Umbilical cord (tissue), 2 donors: ENCODE measurements around the gene SCGB1A1. TPM values are rescaled to one million over a fixed set of nuclear protein-coding genes. Genes with fewer than 3 reads are reported as not detected.
"Not testable (repeated sequence)": the region's sequence is repeated elsewhere in the genome, so short reads cannot be mapped to it uniquely, and the experiment has no call there.

Source experiments
- DNase-seq: peaks from one replicate; pipeline ENCODE4 v3.0.0-alpha.2; 2015; ENCODE audit warnings: low spot score
- total RNA-seq: library from RNA; depleted of rRNA; stranded (reverse); fragments of >200 nt; gene quantifications from one replicate; pipeline ENCODE4 v1.2.3, GENCODE V29; 2014; ENCODE audit warnings: low replicate concordance; ENCODE audit not compliant: insufficient read depth

The SCGB1A1 gene
- total RNA-seq: not detected

DNA sequence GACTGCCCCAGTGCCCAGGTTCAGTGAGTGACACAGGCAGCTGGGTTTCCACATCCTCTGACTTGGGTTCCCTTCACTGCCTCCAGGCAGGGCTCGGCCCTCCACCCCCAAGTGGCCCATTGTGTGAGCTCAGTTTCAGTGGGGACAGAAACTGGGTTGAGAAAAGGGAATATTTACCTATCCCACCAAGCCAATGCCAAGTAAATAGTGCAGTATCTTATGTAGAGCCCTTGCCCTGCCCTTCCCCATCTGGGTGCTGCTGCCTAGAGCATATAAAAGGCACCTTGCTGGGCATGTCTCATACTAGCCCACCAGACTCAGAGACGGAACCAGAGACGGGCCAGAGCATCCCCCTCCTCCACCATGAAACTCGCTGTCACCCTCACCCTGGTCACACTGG lies at the start of gene SCGB1A1:
Gene SCGB1A1 (plus strand): TSS at position 301 of the 400 bp plus-strand sequence. CDS start 63 bp downstream, at position 364.
- no peak for DNase-seq

DNA sequence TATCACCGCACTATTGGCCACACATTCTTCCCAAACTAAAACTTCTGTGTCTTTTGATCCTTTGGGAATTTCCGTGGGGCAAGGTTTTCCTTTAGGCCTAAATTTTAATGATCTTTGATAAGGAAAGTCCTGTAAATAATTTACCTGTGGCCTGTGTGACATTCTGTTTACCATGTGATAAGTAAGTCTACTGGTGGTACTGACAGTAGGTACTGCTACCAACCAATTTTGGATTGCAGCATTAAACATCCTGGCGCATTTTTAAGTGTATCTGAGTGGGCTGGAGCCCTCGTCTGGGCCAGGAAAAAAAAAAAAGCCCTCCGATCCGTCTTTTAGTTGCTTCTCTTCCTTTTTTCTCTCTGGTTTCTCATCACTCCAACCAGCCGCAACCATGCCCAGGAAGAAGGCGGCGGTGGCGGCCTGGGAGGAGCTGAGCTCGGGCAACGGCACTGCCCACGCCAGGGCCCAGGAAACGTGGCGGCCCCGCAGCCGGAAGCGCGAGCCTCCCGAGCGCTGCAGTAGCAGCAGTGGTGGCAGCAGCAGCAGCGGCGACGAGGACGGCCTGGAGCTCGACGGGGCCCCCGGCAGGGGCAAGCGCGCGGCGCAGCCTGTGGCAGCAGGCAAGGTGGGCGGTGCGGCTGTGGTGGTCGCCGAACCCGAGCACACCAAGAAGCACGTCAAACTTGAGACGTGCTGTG lies 47.9 kb upstream of the SCGB1A1 start:
- DNase-seq: no peak

DNA sequence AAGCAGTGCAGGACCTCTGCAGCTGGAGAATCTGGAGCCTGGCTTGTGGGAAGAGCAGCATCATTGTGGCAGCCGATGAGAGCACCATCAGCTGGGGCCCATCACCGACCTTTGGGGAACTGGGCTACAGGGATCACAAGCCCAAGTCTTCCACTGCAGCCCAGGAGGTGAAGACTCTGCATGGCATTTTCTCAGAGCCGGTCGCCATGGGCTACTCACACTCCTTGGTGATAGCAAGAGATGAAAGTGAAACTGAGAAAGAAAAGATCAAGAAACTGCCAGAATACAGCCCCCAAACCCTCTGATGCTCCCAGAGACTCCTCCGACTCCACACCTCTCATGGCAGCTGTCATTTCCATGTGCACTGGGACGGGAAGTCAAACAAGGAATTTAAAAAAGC lies 46.0 kb upstream of the SCGB1A1 start:
- DNase-seq: no peak

DNA sequence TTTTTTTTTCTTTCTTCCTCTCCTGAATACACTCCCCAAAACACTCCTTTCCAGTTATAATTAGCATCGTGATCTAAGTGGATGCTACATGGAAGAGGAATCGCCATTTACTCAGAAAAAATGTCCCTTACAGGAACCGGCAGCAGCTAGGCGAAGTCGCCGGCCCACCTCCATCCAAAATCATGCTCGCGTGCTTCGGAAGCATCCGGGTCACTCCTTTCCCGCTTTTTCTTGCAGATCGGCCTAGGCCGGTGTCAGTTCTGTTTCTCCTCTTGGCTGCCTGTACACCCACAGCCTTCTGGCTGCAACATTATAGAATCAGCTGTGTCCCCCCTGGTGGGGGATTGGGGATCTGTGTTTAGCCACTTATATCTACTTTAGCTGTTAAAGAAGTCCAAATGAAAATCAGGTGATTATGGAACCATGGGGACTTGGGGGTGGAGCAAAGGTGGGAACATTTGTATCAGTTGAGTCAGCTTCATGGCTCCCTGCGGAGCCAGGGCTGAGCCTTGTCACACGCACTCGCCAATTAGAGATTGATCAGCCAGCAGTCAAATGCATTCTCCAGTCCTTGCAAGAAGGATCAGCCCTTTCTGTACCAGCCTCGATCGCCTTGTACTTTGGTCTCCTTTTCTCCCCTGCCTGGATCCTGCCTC lies 45.2 kb upstream of the SCGB1A1 start:
- DNase-seq: no peak

GRCh38 chr11:62374801-62375200 lies 44.0 kb upstream of the SCGB1A1 start:
- no peak for DNase-seq

DNA sequence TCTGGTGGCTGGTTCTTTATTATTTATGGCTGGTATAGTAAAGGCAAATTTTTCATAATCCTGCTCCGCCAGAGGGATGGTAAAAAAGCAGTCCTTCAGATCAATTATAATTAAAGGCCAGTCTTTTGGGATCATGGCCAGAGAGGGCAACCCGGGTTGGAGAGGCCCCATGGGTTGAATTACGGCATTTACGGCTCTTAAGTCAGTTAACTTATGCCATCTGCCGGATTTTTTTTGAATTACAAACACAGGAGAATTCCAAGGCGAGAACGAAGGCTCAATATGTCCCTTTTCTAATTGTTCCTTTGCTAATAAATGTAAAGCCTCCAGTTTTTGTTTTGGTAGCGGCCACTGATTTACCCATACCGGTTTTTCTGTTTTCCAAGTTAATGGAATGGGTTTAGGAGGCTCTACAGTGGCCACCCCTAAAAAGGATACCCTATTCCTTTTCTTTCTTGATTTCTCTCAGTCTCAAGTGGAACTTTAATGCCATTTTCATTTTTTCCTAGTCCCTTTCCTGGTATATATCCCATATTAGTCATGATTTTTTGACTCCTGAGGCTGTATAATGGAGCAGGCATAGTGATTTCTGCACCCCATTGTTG lies 40.3 kb upstream of the SCGB1A1 start:
- peak; percentile 63 for DNase-seq

DNA sequence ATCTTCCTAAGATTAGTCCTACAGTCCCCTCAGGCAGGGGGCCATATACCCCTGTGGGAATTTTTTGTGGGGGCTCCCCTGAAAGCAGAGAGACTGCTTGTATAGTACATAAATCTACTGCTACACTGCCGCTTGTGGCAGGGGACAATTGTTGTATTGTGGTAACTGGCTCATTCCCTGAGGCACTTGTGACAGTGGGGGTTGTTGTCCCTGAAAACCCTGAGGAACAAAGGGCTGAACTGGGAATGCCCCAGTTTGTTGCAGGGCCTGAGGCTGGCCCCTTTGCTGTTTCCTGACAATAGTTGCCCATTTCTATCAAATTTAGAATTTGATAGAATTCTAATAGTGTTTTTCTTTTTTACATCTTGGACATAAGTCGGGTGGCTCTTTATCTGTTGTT lies 39.2 kb upstream of the SCGB1A1 start:
- DNase-seq: not testable (repeated sequence)

DNA sequence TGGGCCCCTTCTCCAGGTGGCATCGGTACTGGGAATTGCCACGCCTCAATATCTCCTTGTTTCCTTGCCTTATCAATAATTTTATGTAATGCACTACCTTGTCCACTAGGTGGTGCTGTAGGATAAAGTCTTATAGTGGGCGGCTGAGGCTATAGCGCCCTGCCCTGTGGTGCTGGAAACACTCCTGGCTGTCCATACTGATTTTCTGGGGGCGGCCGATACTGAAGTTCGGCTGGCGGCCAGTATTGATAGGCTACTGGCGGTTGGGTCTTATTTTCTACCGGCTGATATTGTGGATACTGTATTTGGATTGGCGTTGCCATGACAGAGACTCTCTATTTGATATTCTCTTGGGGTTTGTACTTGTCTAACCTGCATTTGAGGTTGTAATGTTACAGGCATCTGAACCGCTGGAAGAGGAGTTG lies 38.0 kb upstream of the SCGB1A1 start:
- peak; percentile 82 for DNase-seq

- DNase-seq: no peak
These were observed 35.0 kb upstream of the SCGB1A1 start for GRCh38 chr11:62383822-62384221.

- DNase-seq: not testable (repeated sequence)
These were observed 32.8 kb upstream of the SCGB1A1 start for GRCh38 chr11:62386083-62386482.

- DNase-seq: no peak
These were observed 31.5 kb upstream of the SCGB1A1 start for GRCh38 chr11:62387381-62387780.

- no peak for DNase-seq
These were observed 29.8 kb upstream of the SCGB1A1 start for GRCh38 chr11:62388999-62389398.

- DNase-seq: no peak
These were observed 28.6 kb upstream of the SCGB1A1 start for GRCh38 chr11:62390237-62390636.

DNA sequence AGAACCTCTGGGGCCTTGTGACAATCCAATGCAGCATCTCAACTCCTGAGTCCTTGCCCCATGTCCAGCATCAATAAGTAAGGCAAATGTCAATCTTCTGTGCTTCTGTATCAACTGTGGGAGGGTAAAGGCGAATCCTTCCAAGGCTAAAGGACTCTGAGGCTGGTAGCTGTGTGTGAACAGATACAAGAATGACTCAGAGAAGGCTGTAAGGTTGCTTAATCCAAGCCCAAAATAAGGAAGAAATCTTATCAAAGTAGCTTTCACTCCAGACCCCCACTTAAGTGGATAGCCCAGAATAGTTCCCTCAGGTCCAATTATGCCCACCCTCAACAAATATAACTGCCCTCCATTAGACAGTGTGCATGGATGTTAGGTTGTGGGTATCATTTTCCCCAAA lies 28.1 kb upstream of the SCGB1A1 start:
- no peak for DNase-seq

DNA sequence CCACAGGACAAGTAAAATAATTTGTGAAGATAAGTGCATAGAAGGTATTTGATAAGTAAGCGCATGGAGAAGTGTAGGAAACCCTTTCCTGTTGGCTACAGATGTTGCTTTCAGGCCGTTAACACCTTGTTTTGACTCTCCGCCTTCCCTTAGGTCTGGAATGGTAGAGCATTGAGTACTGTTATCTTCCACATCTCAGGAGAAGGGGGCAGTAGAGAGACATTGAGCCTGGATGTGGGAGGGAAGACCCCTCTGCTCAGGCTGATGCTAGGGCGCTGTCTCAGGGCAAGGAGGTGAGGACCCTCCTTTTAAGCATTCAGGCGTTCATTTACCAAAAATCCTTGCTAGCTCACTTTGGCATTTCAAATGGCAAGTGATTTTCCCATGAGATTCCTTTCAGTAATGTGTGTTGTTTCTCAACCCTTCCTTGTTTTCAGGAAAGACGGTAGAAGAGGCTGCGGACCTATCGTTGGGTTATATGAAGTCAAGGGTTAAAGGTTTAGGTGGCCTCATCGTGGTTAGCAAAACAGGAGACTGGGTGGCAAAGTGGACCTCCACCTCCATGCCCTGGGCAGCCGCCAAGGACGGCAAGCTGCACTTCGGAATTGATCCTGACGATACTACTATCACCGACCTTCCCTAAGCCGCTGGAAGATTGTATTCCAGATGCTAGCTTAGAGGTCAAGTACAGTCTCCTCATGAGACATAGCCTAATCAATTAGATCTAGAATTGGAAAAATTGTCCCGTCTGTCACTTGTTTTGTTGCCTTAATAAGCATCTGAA lies 27.0 kb upstream of the SCGB1A1 start:
- DNase-seq: no peak

- DNase-seq: no peak
These were observed 26.3 kb upstream of the SCGB1A1 start for GRCh38 chr11:62392506-62392905.

GRCh38 chr11:62393061-62393611 lies 25.7 kb upstream of the SCGB1A1 start:
- DNase-seq: no peak

- DNase-seq: no peak
These were observed 25.1 kb upstream of the SCGB1A1 start for GRCh38 chr11:62393735-62394134.

- peak; percentile 95 for DNase-seq
These were observed 23.9 kb upstream of the SCGB1A1 start for GRCh38 chr11:62394825-62395538.

- no peak for DNase-seq
These were observed 22.8 kb upstream of the SCGB1A1 start for GRCh38 chr11:62395885-62396551.
